ENCODE results near the gene RAB3GAP1. TPM values are rescaled to one million over a fixed set of nuclear protein-coding genes. Genes with fewer than 3 reads are reported as not detected.

The RAB3GAP1 gene
- total RNA-seq, 2 donors from 2014 or later: 10.9 to 11.4 TPM

- ATAC-seq: no peak
- Mint-ChIP-seq H3K4me3 (no peak overlapping the region), H3K27me3 (no peaks in the 10 kb centered on the region), H3K27ac (no peak overlapping the region), H3K9me3 (no peaks in the 10 kb centered on the region), H3K4me1 (ENCODE audit: low read depth in 2 of 2) (no peaks in the 10 kb centered on the region), H3K36me3 (no peaks in the 10 kb centered on the region)
- no peak for DNase-seq (ENCODE audit: low spot score)
Observed at GRCh38 chr2:135203944-135204343, 151.9 kb downstream of the RAB3GAP1 start.

- H3K27me3 Mint-ChIP-seq: no peaks in the 10 kb centered on the region
- ATAC-seq (no peak), DNase-seq (ENCODE audit: low spot score) (no peak)
- no peaks in the 10 kb centered on the region for H3K4me1 Mint-ChIP-seq (ENCODE audit: low read depth in 2 of 2)
- no peaks in the 10 kb centered on the region for H3K9me3 Mint-ChIP-seq
- no peak overlapping the region for H3K4me3 Mint-ChIP-seq
- H3K36me3 Mint-ChIP-seq: no peaks in the 10 kb centered on the region
- no peak overlapping the region for H3K27ac Mint-ChIP-seq
Observed at GRCh38 chr2:135208016-135208415, 155.9 kb downstream of the RAB3GAP1 start.

GRCh38 chr2:135212757-135213156, 160.7 kb downstream of the RAB3GAP1 start:
- H3K36me3 Mint-ChIP-seq: no peaks in the 10 kb centered on the region
- H3K27ac Mint-ChIP-seq: no peak overlapping the region
- no peak for DNase-seq (ENCODE audit: low spot score)
- H3K27me3 Mint-ChIP-seq: no peaks in the 10 kb centered on the region
- H3K4me1 Mint-ChIP-seq (ENCODE audit: low read depth in 2 of 2): no peaks in the 10 kb centered on the region
- ATAC-seq: no peak
- H3K9me3 Mint-ChIP-seq: no peaks in the 10 kb centered on the region
- no peak overlapping the region for H3K4me3 Mint-ChIP-seq

- H3K27me3 Mint-ChIP-seq: no peaks in the 10 kb centered on the region
- H3K4me1 Mint-ChIP-seq (ENCODE audit: low read depth in 2 of 2): no peaks in the 10 kb centered on the region
- no peaks in the 10 kb centered on the region for H3K9me3 Mint-ChIP-seq
- H3K4me3 Mint-ChIP-seq: no peak overlapping the region
- ATAC-seq (no peak), DNase-seq (ENCODE audit: low spot score) (no peak)
- H3K36me3 Mint-ChIP-seq: no peaks in the 10 kb centered on the region
- no peak overlapping the region for H3K27ac Mint-ChIP-seq
Observed at GRCh38 chr2:135218426-135218825, 166.3 kb downstream of the RAB3GAP1 start.

- DNase-seq (ENCODE audit: low spot score): no peak
- no peaks in the 10 kb centered on the region for H3K4me1 Mint-ChIP-seq (ENCODE audit: low read depth in 2 of 2)
- H3K27ac Mint-ChIP-seq: no peak overlapping the region
- no peaks in the 10 kb centered on the region for H3K36me3 Mint-ChIP-seq
- no peaks in the 10 kb centered on the region for H3K9me3 Mint-ChIP-seq
- H3K27me3 Mint-ChIP-seq: no peaks in the 10 kb centered on the region
- no peak overlapping the region for H3K4me3 Mint-ChIP-seq
- no peak for ATAC-seq
Observed at GRCh38 chr2:135219226-135219625, 167.1 kb downstream of the RAB3GAP1 start.

Other genes starting within 250 kb of the RAB3GAP1 start
- not detected for gene ACMSD, start 213.7 kb upstream of the RAB3GAP1 start, total RNA-seq
- 10 to 100 TPM; 38.9 to 55.8 TPM for gene CCNT2, start 133.5 kb upstream of the RAB3GAP1 start, total RNA-seq
- gene MAP3K19, start 4.8 kb upstream of the RAB3GAP1 start, total RNA-seq: not detected

All from natural killer cell treated with Interleukin-12 subunit alpha and Interleukin-12 subunit beta and Interleukin-15 and Interleukin-18, amount 100 ng/mL, for 72 hours (primary cell).